ENCODE results near the gene WDR43.
A peak's percentile ranks its signal among the peaks of the same experiment; 100 is the strongest.
"Not testable (repeated sequence)": the region's sequence is repeated elsewhere in the genome, so short reads cannot be mapped to it uniquely, and the experiment has no call there.

WDR43 gene

GRCh38 chr2:28956415-28956826 is 62.0 kb downstream of the WDR43 start:
- no peak for DNase-seq (ENCODE audit: low read depth)
- no peak overlapping the region for H3K4me3 ChIP-seq (ENCODE audit: low read depth, low read length)

- no peak overlapping the region for H3K4me3 ChIP-seq (ENCODE audit: low read depth, low read length)
- DNase-seq (ENCODE audit: low read depth), result no peak
These were observed 62.4 kb downstream of the WDR43 start for GRCh38 chr2:28956890-28957289.

GRCh38 chr2:28958689-28959088 is 64.2 kb downstream of the WDR43 start:
- H3K4me3 ChIP-seq (ENCODE audit: low read depth, low read length), result no peak overlapping the region
- DNase-seq (ENCODE audit: low read depth), result peak; percentile 31

GRCh38 chr2:28960401-28960800 is 65.9 kb downstream of the WDR43 start:
- DNase-seq (ENCODE audit: low read depth), result no peak
- H3K4me3 ChIP-seq (ENCODE audit: low read depth, low read length), result no peak overlapping the region

GRCh38 chr2:28962505-28962904 is 68.0 kb downstream of the WDR43 start:
- no peak overlapping the region for H3K4me3 ChIP-seq (ENCODE audit: low read depth, low read length)
- DNase-seq (ENCODE audit: low read depth), result no peak

- H3K4me3 ChIP-seq (ENCODE audit: low read depth, low read length), result no peak overlapping the region
- no peak for DNase-seq (ENCODE audit: low read depth)
These were observed 76.1 kb downstream of the WDR43 start for GRCh38 chr2:28970464-28971160.

- no peak for DNase-seq (ENCODE audit: low read depth)
- no peak overlapping the region for H3K4me3 ChIP-seq (ENCODE audit: low read depth, low read length)
These were observed 78.4 kb downstream of the WDR43 start for GRCh38 chr2:28972778-28973335.

GRCh38 chr2:28974252-28974651 is 79.8 kb downstream of the WDR43 start:
- no peak overlapping the region for H3K4me3 ChIP-seq (ENCODE audit: low read depth, low read length)
- no peak for DNase-seq (ENCODE audit: low read depth)

GRCh38 chr2:28975671-28976070 is 81.2 kb downstream of the WDR43 start:
- no peak for DNase-seq (ENCODE audit: low read depth)

GRCh38 chr2:28976584-28976983 is 82.1 kb downstream of the WDR43 start:
- no peak overlapping the region for H3K4me3 ChIP-seq (ENCODE audit: low read depth, low read length)
- no peak for DNase-seq (ENCODE audit: low read depth)

More at GRCh38 chr2:28975671-28976070, 81.2 kb downstream of the WDR43 start:
- H3K4me3 ChIP-seq (ENCODE audit: low read depth, low read length), result no peak overlapping the region

GRCh38 chr2:28977176-28977875 is 82.9 kb downstream of the WDR43 start:
- no peak overlapping the region for H3K4me3 ChIP-seq (ENCODE audit: low read depth, low read length)
- DNase-seq (ENCODE audit: low read depth), result no peak

GRCh38 chr2:28978001-28978400 is 83.5 kb downstream of the WDR43 start:
- DNase-seq (ENCODE audit: low read depth); H3K4me3 ChIP-seq (ENCODE audit: low read depth, low read length): not testable (repeated sequence)

GRCh38 chr2:28978606-28979005 is 84.1 kb downstream of the WDR43 start:
- no peak overlapping the region for H3K4me3 ChIP-seq (ENCODE audit: low read depth, low read length)

GRCh38 chr2:28979041-28979440 is 84.6 kb downstream of the WDR43 start:
- H3K4me3 ChIP-seq (ENCODE audit: low read depth, low read length), result no peak overlapping the region
- no peak for DNase-seq (ENCODE audit: low read depth)

More at GRCh38 chr2:28978606-28979005, 84.1 kb downstream of the WDR43 start:
- DNase-seq (ENCODE audit: low read depth), result no peak

GRCh38 chr2:28979576-28980366 is 85.3 kb downstream of the WDR43 start:
- DNase-seq (ENCODE audit: low read depth), result no peak

GRCh38 chr2:28980368-28981015 is 86.0 kb downstream of the WDR43 start:
- H3K4me3 ChIP-seq (ENCODE audit: low read depth, low read length), result no peak overlapping the region
- DNase-seq (ENCODE audit: low read depth), result no peak

More at GRCh38 chr2:28979576-28980366, 85.3 kb downstream of the WDR43 start:
- H3K4me3 ChIP-seq (ENCODE audit: low read depth, low read length), result no peak overlapping the region

GRCh38 chr2:28981016-28981441 is 86.6 kb downstream of the WDR43 start, which contains the start of gene TOGARAM2:
Gene TOGARAM2 (plus strand): TSS chr2:28981298. CDS start chr2:28994835, 13,537 bp downstream.
- no peak within 1 kb of the TSS for H3K4me3 ChIP-seq (ENCODE audit: low read depth, low read length)
- no peak for DNase-seq (ENCODE audit: low read depth)

- DNase-seq (ENCODE audit: low read depth), result no peak
- H3K4me3 ChIP-seq (ENCODE audit: low read depth, low read length), result no peak overlapping the region
These were observed 87.3 kb downstream of the WDR43 start for GRCh38 chr2:28981620-28982376.

Data from skeletal muscle cell (primary cell).